Lung (tissue), 12 donors: ENCODE results near the gene KIFC3. TPM values are rescaled to one million over a fixed set of nuclear protein-coding genes. Genes with fewer than 3 reads are reported as not detected.

Experiments used
- ATAC-seq: fragments of 200-7000 bp; cut with Tn5 transposase; one replicate; pipeline ENCODE4 v1.9.1; 2020; ENCODE audit warnings: moderate number of reproducible peaks; ENCODE audit not compliant: insufficient read depth, low FRiP score
- DNase-seq, 3 donors: peaks; one replicate each; pipeline ENCODE4 v3.0.0-alpha.2; 2013 to 2017
- H3K27ac ChIP-seq, 2 donors: one replicate each; pipeline ENCODE4 v1.5.1; 2013; ENCODE audit warnings: mild to moderate bottlenecking in 2 of 2, moderate library complexity in 2 of 2, control low read depth in 1 of 2, inconsistent platforms in 1 of 2, low read depth in 1 of 2, low read length in 1 of 2
- H3K27me3 ChIP-seq, 3 donors: one replicate each; pipeline ENCODE4 v1.5.1; 2013; ENCODE audit warnings: low read length in 2 of 3; ENCODE audit not compliant: control insufficient read depth in 3 of 3, insufficient read depth in 3 of 3
- H3K36me3 ChIP-seq, 4 donors: one replicate each; pipeline ENCODE4 v1.5.1; 2013; ENCODE audit warnings: low read length in 4 of 4, mild to moderate bottlenecking in 1 of 4, moderate library complexity in 1 of 4; ENCODE audit not compliant: control insufficient read depth in 4 of 4, insufficient read depth in 4 of 4
- H3K4me1 ChIP-seq, 5 donors: one replicate each; pipeline ENCODE4 v1.5.1; 2013; ENCODE audit warnings: low read length in 5 of 5, mild to moderate bottlenecking in 2 of 5, moderate library complexity in 1 of 5; ENCODE audit not compliant: control insufficient read depth in 5 of 5, insufficient read depth in 5 of 5
- H3K4me3 ChIP-seq: one replicate; pipeline ENCODE4 v1.5.1; 2013; ENCODE audit warnings: mild to moderate bottlenecking, control low read depth, moderate library complexity
- H3K9ac ChIP-seq, 2 donors: one replicate each; pipeline ENCODE4 v1.5.1; 2013; ENCODE audit warnings: low read length in 2 of 2, control low read depth in 1 of 2; ENCODE audit not compliant: insufficient read depth in 1 of 2
- H3K9me3 ChIP-seq, 4 donors: one replicate each; pipeline ENCODE4 v1.5.1; 2013; ENCODE audit warnings: low read length in 3 of 4, mild to moderate bottlenecking in 1 of 4, moderate library complexity in 1 of 4; ENCODE audit not compliant: control insufficient read depth in 4 of 4, insufficient read depth in 3 of 4
- WGBS, 2 donors: extraction: QIAGEN DNeasy Blood & Tissue Kit; methylation state at CpG; one replicate each; pipeline ENCODE4 v1.1.7; 2013; 5-methylcytosine and 5-hydroxymethylcytosine counted together
- polyA plus RNA-seq, 2 donors: library from polyadenylated mRNA; stranded (reverse); fragments of 200-250 nt; gene quantifications; one replicate each; pipeline ENCODE4 v1.2.1, GENCODE V29; 2013
- total RNA-seq, 2 donors: library from RNA; depleted of rRNA in 1 of 2; stranded (reverse); fragments of >200 nt in 1 of 2; gene quantifications; one replicate each; pipeline ENCODE4 v1.2.1, GENCODE V29; 2014 to 2021
- TF ChIP-seq, protein P1 (sequence below): IDR thresholded peaks from 2 replicates; pipeline ENCODE4 v1.5.1; 2012; ENCODE audit warnings: mild to moderate bottlenecking; ENCODE audit errors: control extremely low read depth, extremely low read depth
- donor health status: control.
- donor health status: control.
- donor health status: Bipolar disorder and iron deficiency.
- donor health status: healthy.
- donor health status: DM: yes; HTN: yes; CAD: no.

Gene KIFC3
- total and polyA plus RNA-seq, 4 donors = 65.9 to 137 (median 89.5) TPM

DNA sequence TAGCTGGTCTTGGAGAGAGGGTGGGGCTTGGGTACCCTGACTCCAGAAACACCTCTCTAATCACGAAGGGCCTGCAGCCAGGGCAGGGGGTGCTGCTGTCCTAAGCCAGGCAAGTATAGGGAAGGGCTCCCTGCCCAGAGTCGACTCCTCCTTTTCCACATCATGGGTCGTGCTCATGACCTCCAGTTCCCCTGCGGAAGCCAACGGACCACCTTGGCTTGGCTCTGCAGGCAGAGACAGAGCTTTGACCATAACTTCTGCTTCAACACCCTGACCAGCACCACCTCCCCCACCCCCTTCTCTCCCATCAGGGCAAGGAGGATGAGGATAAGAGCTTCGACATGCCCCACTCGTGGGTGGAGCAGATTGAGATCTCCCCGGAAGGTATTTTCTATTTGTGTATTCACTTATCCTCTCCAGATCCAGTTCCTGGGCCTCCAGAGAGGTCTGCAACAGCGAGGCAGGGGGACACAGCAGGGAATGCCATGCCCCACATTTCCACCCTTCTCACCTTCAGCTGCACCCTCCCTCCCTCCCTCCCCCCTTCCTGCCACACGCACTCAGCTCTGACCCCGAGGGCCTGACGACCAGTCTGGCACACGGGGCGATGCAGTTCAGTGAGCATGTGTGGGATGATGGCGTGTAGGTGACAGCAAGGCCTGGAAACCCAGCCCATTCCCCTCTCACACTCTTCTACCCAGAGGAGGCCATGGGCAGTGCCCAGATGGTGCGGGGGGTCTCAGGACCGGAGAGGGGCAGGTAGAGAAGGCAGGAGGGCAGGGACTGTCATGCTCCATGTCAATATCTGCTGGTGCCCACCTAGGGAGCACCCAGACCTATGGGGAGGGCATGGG is 80.7 kb downstream of the KIFC3 start:
- 76 to 78% methylated on average over 17 of the region's 17 CpGs for WGBS, 2 donors
- Histone ChIP-seq H3K9ac (no peak overlapping the region), H3K27me3 (no peaks in the 10 kb centered on the region), H3K36me3 (no peaks in the 10 kb centered on the region), H3K9me3 (no peaks in the 10 kb centered on the region), H3K27ac (no peak overlapping the region), H3K4me3 (no peak overlapping the region), H3K4me1 (no peaks in the 10 kb centered on the region)
- TF ChIP-seq, protein P1, sequence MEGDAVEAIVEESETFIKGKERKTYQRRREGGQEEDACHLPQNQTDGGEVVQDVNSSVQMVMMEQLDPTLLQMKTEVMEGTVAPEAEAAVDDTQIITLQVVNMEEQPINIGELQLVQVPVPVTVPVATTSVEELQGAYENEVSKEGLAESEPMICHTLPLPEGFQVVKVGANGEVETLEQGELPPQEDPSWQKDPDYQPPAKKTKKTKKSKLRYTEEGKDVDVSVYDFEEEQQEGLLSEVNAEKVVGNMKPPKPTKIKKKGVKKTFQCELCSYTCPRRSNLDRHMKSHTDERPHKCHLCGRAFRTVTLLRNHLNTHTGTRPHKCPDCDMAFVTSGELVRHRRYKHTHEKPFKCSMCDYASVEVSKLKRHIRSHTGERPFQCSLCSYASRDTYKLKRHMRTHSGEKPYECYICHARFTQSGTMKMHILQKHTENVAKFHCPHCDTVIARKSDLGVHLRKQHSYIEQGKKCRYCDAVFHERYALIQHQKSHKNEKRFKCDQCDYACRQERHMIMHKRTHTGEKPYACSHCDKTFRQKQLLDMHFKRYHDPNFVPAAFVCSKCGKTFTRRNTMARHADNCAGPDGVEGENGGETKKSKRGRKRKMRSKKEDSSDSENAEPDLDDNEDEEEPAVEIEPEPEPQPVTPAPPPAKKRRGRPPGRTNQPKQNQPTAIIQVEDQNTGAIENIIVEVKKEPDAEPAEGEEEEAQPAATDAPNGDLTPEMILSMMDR = no peak
- peak in 1 of 3 donors; percentile 5 for DNase-seq
- ATAC-seq = no peak

- peak; percentile 36 to 59 (median 47) for DNase-seq
- H3K27ac ChIP-seq = no peak overlapping the region
- H3K9me3 ChIP-seq = no peaks in the 10 kb centered on the region
- no peak for ATAC-seq
- no peak overlapping the region for H3K9ac ChIP-seq
- no peak overlapping the region for H3K4me3 ChIP-seq
- H3K36me3 ChIP-seq = no peaks in the 10 kb centered on the region
- WGBS, 2 donors = 66 to 78% methylated on average over 3 of the region's 3 CpGs
- TF ChIP-seq, protein P1 = peak; percentile 14
- no peaks in the 10 kb centered on the region for H3K4me1 ChIP-seq
- no peaks in the 10 kb centered on the region for H3K27me3 ChIP-seq
These were observed 82.1 kb downstream of the KIFC3 start for GRCh38 chr16:57720142-57720575.

- TF ChIP-seq, protein P1 = no peak
- no peaks in the 10 kb centered on the region for H3K9me3 ChIP-seq
- no peak for DNase-seq
- 90 to 94% methylated on average over 6 of the region's 6 CpGs for WGBS, 2 donors
- no peak overlapping the region for H3K27ac ChIP-seq
- H3K4me3 ChIP-seq = no peak overlapping the region
- H3K27me3 ChIP-seq = peaks cover 0 to 5% (median 0%) of the 10 kb centered on the region in 3 donors
- ATAC-seq = no peak
- no peaks in the 10 kb centered on the region for H3K4me1 ChIP-seq
- H3K9ac ChIP-seq = no peak overlapping the region
- H3K36me3 ChIP-seq = no peaks in the 10 kb centered on the region
These were observed 88.2 kb downstream of the KIFC3 start for GRCh38 chr16:57714047-57714446.
